GM12892 (cell line): ENCODE results near the gene CORO6.

Experiments
- POLR2A ChIP-seq: IDR thresholded peaks from 2 replicates; pipeline ENCODE4 v1.6.1; 2011; ENCODE audit warnings: low read depth, low read length, control low read depth
- POLR2AphosphoS5 ChIP-seq: IDR thresholded peaks from 2 replicates; pipeline ENCODE4 v1.6.1; 2011; ENCODE audit warnings: low read depth, low read length, control low read depth
- TAF1 ChIP-seq: IDR thresholded peaks from 2 replicates; pipeline ENCODE4 v1.6.1; 2011; ENCODE audit warnings: low read depth, mild to moderate bottlenecking, control low read depth, low read length, borderline replicate concordance

DNA sequence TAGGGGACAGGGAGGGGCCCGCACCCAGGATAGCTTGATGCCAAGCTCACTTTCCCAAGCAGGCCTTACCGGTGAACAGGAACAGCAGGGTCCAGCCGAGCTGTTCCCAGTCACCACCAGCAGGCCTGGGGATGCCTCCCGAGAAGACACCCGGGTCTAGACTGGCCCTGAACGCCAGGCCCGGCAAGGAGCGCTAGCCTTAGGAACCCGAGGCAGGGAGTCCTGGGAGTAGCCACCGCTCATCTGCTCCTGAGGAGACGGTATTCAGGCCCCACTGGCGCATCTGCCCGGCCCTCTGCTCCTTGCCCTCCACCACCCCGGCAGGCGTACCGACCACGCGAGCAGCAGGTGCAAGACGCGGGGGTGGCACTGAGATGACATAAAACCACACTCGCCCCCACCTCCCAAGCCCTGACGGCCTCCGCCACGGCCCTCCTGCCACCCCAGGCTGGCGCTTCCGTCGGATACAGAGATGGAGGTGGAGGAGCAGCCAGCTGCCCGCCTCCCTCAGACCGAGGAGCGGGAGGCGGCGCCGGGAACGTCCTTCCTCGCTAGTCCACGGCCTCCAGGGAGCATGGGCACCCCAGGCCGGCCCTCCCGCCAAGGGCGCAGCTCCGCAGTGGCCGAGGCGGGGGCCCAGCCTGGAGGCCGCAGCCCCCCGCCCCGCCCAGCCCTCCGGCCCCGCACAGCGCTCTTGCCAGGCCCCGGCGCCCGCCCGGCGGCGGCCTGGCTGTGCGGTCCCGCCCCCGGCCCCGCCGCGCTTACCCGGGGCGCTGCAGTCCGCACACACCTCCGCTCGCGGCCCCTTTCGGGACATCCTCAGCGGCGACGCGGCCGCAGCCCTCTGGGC, 33.9 kb downstream of the CORO6 start:
- TF ChIP-seq POLR2A (no peak), POLR2AphosphoS5 (no peak), TAF1 (no peak)
